SK-N-SH (cell line): ENCODE results near the gene EN2. TPM values are rescaled to one million over a fixed set of nuclear protein-coding genes. Genes with fewer than 3 reads are reported as not detected.

Source experiments
- CTCF ChIA-PET: fragments of 300-600, 350-600 bp; formaldehyde crosslinking; extraction: SDS; loops from one replicate; lab custom pipeline; 2021; lab: Yijun Ruan, JAX
- POLR2A ChIA-PET: fragments of 350-600 bp; sonication (Branson Sonifier 250); formaldehyde crosslinking; extraction: SDS; loops from one replicate; lab custom pipeline; 2020; ENCODE audit warnings: antibody characterized with exemption, inconsistent platforms; lab: Yijun Ruan, JAX
- DNase-seq: peaks from one replicate; pipeline ENCODE4 v3.0.0; 2012
- H2AFZ ChIP-seq: fragments of 200-600 bp; sonication (generic); 2 replicates; pipeline ENCODE4 v1.8.1; 2016; ENCODE audit warnings: antibody characterized with exemption, mild to moderate bottlenecking, low read depth
- H3F3A ChIP-seq: fragments of 200-600 bp; sonication (generic); replicated peaks from 2 replicates; pipeline ENCODE3; 2016; ENCODE audit warnings: antibody characterized with exemption, mild to moderate bottlenecking; ENCODE audit not compliant: insufficient read depth
- H3K27ac ChIP-seq, 2 experiments: fragments of 200-500 bp in 1 of 2; fragments of 200-600 bp in 1 of 2; sonication (Bioruptor generic) in 1 of 2; sonication (generic), shearing (Covaris generic) in 1 of 2; 2 replicates each; pipeline versions ENCODE4 v1.5.1 to v1.6.1; 2014 to 2016; ENCODE audit warnings: low read depth in 2 of 2, inconsistent platforms in 1 of 2, low read length in 1 of 2, mild to moderate bottlenecking in 1 of 2, mixed read lengths in 1 of 2
- H3K27me3 ChIP-seq: fragments of 200-600 bp; sonication (generic), shearing (Covaris generic); 2 replicates; pipeline ENCODE4 v1.6.1; 2016; ENCODE audit warnings: mixed run types; ENCODE audit not compliant: insufficient read depth
- H3K36me3 ChIP-seq, 2 experiments: fragments of 200-500 bp in 1 of 2; fragments of 200-600 bp in 1 of 2; sonication (Bioruptor generic) in 1 of 2; sonication (generic) in 1 of 2; replicated peaks in 1 of 2; 2 replicates each; pipeline versions ENCODE3 to v1.5.1; 2014 to 2016; ENCODE audit warnings: low read length in 1 of 2, mild to moderate bottlenecking in 1 of 2; ENCODE audit not compliant: insufficient read depth in 2 of 2, control insufficient read depth in 1 of 2
- H3K4me1 ChIP-seq, 2 experiments: fragments of 200-500 bp in 1 of 2; fragments of 200-600 bp in 1 of 2; sonication (Bioruptor generic) in 1 of 2; sonication (generic), shearing (Covaris generic) in 1 of 2; 2 replicates each; pipeline versions ENCODE4 v1.5.1 to v1.6.1; 2014 to 2016; ENCODE audit warnings: low read depth in 1 of 2, low read length in 1 of 2, mixed run types in 1 of 2; ENCODE audit not compliant: insufficient read depth in 2 of 2, control insufficient read depth in 1 of 2
- H3K4me2 ChIP-seq: fragments of 200-600 bp; sonication (generic), shearing (Covaris generic); 2 replicates; pipeline ENCODE4 v1.6.1; 2017; ENCODE audit warnings: mixed run types
- H3K4me3 ChIP-seq, 2 experiments: fragments of 200-500 bp in 1 of 2; fragments of 200-600 bp in 1 of 2; sonication (Bioruptor generic) in 1 of 2; sonication (generic), shearing (Covaris generic) in 1 of 2; 2 replicates each; pipeline versions ENCODE4 v1.5.1 to v1.8.1; 2014 to 2016; ENCODE audit warnings: low read depth in 2 of 2, inconsistent platforms in 1 of 2, low read length in 1 of 2, mild to moderate bottlenecking in 1 of 2, mixed read lengths in 1 of 2, moderate library complexity in 1 of 2
- H3K79me2 ChIP-seq: fragments of 200-600 bp; sonication (generic); 2 replicates; pipeline ENCODE4 v1.8.1; 2017; ENCODE audit warnings: mild to moderate bottlenecking; ENCODE audit not compliant: insufficient read depth
- H3K9ac ChIP-seq: fragments of 200-600 bp; sonication (generic); 2 replicates; pipeline ENCODE4 v1.6.1; 2017; ENCODE audit warnings: mixed run types
- H3K9me2 ChIP-seq: fragments of 200-600 bp; sonication (generic); 2 replicates; pipeline ENCODE4 v1.6.1; 2017; ENCODE audit warnings: mixed run types
- H3K9me3 ChIP-seq: fragments of 200-600 bp; sonication (generic); 2 replicates; pipeline ENCODE4 v1.6.1; 2017; ENCODE audit warnings: mixed run types, mild to moderate bottlenecking, moderate library complexity
- H4K20me1 ChIP-seq: fragments of 200-600 bp; sonication (generic); 2 replicates; pipeline ENCODE4 v1.6.1; 2017; ENCODE audit warnings: mild to moderate bottlenecking, mixed run types; ENCODE audit not compliant: insufficient read depth
- CHD2 ChIP-seq: fragments of 150-350 bp; IDR thresholded peaks from 2 replicates; pipeline ENCODE4 v1.6.1; 2018; ENCODE audit warnings: low read length; ENCODE audit not compliant: partially characterized antibody
- CTCF ChIP-seq: fragments of 200-600 bp; sonication (generic); IDR thresholded peaks from 2 replicates; pipeline ENCODE4 v1.6.1; 2017; ENCODE audit warnings: antibody characterized with exemption, mild to moderate bottlenecking, moderate library complexity
- ELF1 ChIP-seq: IDR thresholded peaks from 2 replicates; pipeline ENCODE4 v1.4.0; 2012
- EP300 ChIP-seq, 2 experiments: IDR thresholded peaks; 2 replicates each; pipeline versions ENCODE4 v1.4.0 to v1.6.1; 2012; ENCODE audit warnings: borderline replicate concordance in 1 of 2, low read depth in 1 of 2, low read length in 1 of 2
- FOXJ3 ChIP-seq: sonication (generic); formaldehyde crosslinking; IDR thresholded peaks from 2 replicates; pipeline ENCODE4 v1.5.1; 2020; ENCODE audit warnings: mild to moderate bottlenecking, missing genetic modification reagents
- FOXM1 ChIP-seq: IDR thresholded peaks from 2 replicates; pipeline ENCODE4 v1.4.0; 2012; ENCODE audit warnings: low read depth, mild to moderate bottlenecking
- GABPA ChIP-seq: IDR thresholded peaks from 2 replicates; pipeline ENCODE4 v1.4.0; 2012; ENCODE audit warnings: low read depth, mild to moderate bottlenecking
- IRF3 ChIP-seq: fragments of 150-350 bp; IDR thresholded peaks from 2 replicates; pipeline ENCODE4 v1.6.1; 2016; ENCODE audit warnings: mild to moderate bottlenecking, low read depth, low read length
- JUND ChIP-seq: IDR thresholded peaks from 2 replicates; pipeline ENCODE4 v1.4.0; 2012
- NFIC ChIP-seq: IDR thresholded peaks from 2 replicates; pipeline ENCODE4 v1.4.0; 2012; ENCODE audit warnings: borderline replicate concordance
- NRF1 ChIP-seq: IDR thresholded peaks from 2 replicates; pipeline ENCODE4 v1.6.1; 2012; ENCODE audit warnings: low read depth, mild to moderate bottlenecking, low read length
- POLR2AphosphoS5 ChIP-seq: IDR thresholded peaks from 2 replicates; pipeline ENCODE4 v1.6.1; 2012; ENCODE audit warnings: low read depth, low read length
- RCOR1 ChIP-seq: fragments of 150-350 bp; IDR thresholded peaks from 2 replicates; pipeline ENCODE4 v1.6.1; 2017; ENCODE audit warnings: antibody characterized with exemption, low read length
- RXRA ChIP-seq: IDR thresholded peaks from 2 replicates; pipeline ENCODE4 v1.4.0; 2012; ENCODE audit warnings: low read depth, mild to moderate bottlenecking, borderline replicate concordance
- SMC3 ChIP-seq: IDR thresholded peaks from 2 replicates; pipeline ENCODE4 v1.6.1; 2012; ENCODE audit warnings: low read depth, low read length, improper control_type of control experiment
- TAF1 ChIP-seq: IDR thresholded peaks from 2 replicates; pipeline ENCODE4 v1.6.1; 2012; ENCODE audit warnings: low read depth, mild to moderate bottlenecking, low read length, moderate library complexity, borderline replicate concordance
- TCF12 ChIP-seq: IDR thresholded peaks from 2 replicates; pipeline ENCODE4 v1.4.0; 2012
- YY1 ChIP-seq: IDR thresholded peaks from 2 replicates; pipeline ENCODE4 v1.4.0; 2012; ENCODE audit warnings: low read depth, mild to moderate bottlenecking
- WGBS: methylation state at CpG from one replicate; pipeline ENCODE4 v1.1.6; 2017; ENCODE audit warnings: low lambda C conversion rate; 5-methylcytosine and 5-hydroxymethylcytosine counted together
- polyA plus RNA-seq, 3 experiments: library from polyadenylated mRNA; depleted of rRNA; stranded (reverse); fragments of >200 nt; gene quantifications; 2 replicates each; pipeline ENCODE4 v1.2.3, GENCODE V29; 2012
- TF ChIP-seq, protein P1 (sequence below): IDR thresholded peaks from 2 replicates; pipeline ENCODE4 v1.4.0; 2012; ENCODE audit warnings: low read depth
- TF ChIP-seq, protein P2 (sequence below): fragments of 150-350 bp; IDR thresholded peaks from 2 replicates; pipeline ENCODE4 v1.6.1; 2017; ENCODE audit warnings: antibody characterized with exemption, low read length, low read depth, borderline replicate concordance

The EN2 gene
- polyA plus RNA-seq, 1 of the 3 experiments (the other 2 are of a cell fraction) = 0.02 TPM

DNA sequence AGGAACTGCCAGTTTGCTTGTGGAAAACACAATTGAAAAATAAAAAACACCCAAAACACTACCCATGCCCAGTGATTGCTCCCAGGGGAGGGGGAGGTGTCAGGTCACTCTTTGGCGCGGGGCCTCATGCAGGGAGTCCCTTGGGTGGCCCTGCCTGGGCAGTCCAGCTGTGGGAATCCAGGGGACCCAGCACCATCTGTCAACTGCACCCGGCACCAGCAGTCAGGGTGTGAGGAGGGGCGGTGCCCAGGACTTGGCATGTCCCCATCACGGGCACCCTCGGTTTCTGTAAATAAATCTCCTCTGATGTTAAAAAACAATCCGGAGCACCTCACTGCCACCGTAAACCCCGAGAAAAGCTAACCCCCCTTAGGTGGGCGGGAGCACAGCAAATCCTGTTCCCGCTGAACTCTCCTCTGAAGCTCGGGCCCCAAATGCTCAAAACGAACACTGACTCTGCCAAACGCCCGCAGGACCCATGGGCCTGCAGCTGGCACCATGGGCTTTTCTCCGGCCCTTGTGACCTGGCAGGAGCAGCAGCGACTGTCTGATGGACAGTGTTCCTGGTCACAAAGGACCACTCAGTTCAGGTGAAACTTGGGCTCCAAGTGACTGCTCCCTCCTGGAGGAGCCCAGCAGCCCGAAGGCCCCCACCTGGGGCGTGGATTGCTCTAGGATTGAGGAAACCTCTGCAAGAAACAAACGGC is 18.5 kb upstream of the EN2 start:
- TF ChIP-seq RCOR1 (no peak), FOXM1 (no peak), JUND (no peak)
- TF ChIP-seq, all 33 proteins: peak for 0
- H3K9me2 ChIP-seq = no peaks in the 10 kb centered on the region
- no peak overlapping the region for H3K27ac ChIP-seq
- no peaks in the 10 kb centered on the region for H3K36me3 ChIP-seq
- no peaks in the 10 kb centered on the region for H3F3A ChIP-seq
- H3K9me3 ChIP-seq = no peaks in the 10 kb centered on the region
- no peaks in the 10 kb centered on the region for H3K4me1 ChIP-seq
- no peak for DNase-seq
- H3K79me2 ChIP-seq = no peaks in the 10 kb centered on the region
- no peak overlapping the region for H2AFZ ChIP-seq
- WGBS = 3% methylated on average over 15 of the region's 20 CpGs
- no peak overlapping the region for H3K9ac ChIP-seq
- H4K20me1 ChIP-seq = no peaks in the 10 kb centered on the region; the same call in 1 of the 2 replicates
- ChIA-PET POLR2A (no interaction called here), CTCF (interaction anchor here (0.7 to 1.2 kb wide), 3 partner anchors 12 to 106 kb away, joined by 3 read pairs; no protein-coding TSS in a partner anchor)
- no peak overlapping the region for H3K4me2 ChIP-seq
- H3K27me3 ChIP-seq = peaks cover 87% of the 10 kb centered on the region
- no peak overlapping the region for H3K4me3 ChIP-seq

- Histone ChIP-seq H3K9ac (no peak overlapping the region), H2AFZ (no peak overlapping the region), H3K4me2 (no peak overlapping the region), H3K27ac (no peak overlapping the region), H3K9me3 (no peaks in the 10 kb centered on the region), H3K4me3 (no peak overlapping the region), H3K9me2 (no peaks in the 10 kb centered on the region), H3K4me1 (no peaks in the 10 kb centered on the region), H3K27me3 (peaks cover 89% of the 10 kb centered on the region), H3K79me2 (no peaks in the 10 kb centered on the region), H3K36me3 (no peaks in the 10 kb centered on the region), H3F3A (no peaks in the 10 kb centered on the region), H4K20me1 (no peaks in the 10 kb centered on the region; the same call in 1 of the 2 replicates)
- POLR2A ChIA-PET = no interaction called here
- CTCF ChIA-PET = interaction anchor here (0.7 kb wide), 1 partner anchor 106 kb away, joined by 3 read pairs; no protein-coding TSS in a partner anchor
- DNase-seq = no peak
- TF ChIP-seq SMC3 (no peak), CTCF (no peak), EP300 (IDR thresholded peaks at IDR 0.05; ENCODE audit: borderline replicate concordance in 1 of 2, low read depth in 1 of 2, low read length in 1 of 2) (no peak), IRF3 (no peak), NFIC (no peak), FOXJ3 (no peak), ELF1 (no peak), YY1 (no peak), POLR2AphosphoS5 (no peak), GABPA (no peak), TAF1 (no peak), CHD2 (no peak), TCF12 (no peak), FOXM1 (no peak), NRF1 (no peak), RXRA (no peak)
- TF ChIP-seq, protein P1, sequence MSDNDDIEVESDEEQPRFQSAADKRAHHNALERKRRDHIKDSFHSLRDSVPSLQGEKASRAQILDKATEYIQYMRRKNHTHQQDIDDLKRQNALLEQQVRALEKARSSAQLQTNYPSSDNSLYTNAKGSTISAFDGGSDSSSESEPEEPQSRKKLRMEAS = no peak
- TF ChIP-seq, protein P2, sequence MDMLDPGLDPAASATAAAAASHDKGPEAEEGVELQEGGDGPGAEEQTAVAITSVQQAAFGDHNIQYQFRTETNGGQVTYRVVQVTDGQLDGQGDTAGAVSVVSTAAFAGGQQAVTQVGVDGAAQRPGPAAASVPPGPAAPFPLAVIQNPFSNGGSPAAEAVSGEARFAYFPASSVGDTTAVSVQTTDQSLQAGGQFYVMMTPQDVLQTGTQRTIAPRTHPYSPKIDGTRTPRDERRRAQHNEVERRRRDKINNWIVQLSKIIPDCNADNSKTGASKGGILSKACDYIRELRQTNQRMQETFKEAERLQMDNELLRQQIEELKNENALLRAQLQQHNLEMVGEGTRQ = no peak
- 2% methylated on average over 7 of the region's 8 CpGs for WGBS
Measured at GRCh38 chr7:155440018-155440410, 17.9 kb upstream of the EN2 start.
